Progenitor cell of endocrine pancreas (in vitro differentiated cells): ENCODE data around the gene RALA. TPM values are rescaled to one million over a fixed set of nuclear protein-coding genes. Genes with fewer than 3 reads are reported as not detected.

Source experiments
- DNase-seq: peaks from one replicate; pipeline ENCODE4 v3.0.0; 2021; ENCODE audit warnings: low spot score; ENCODE audit not compliant: unreplicated experiment
- H3K27ac Mint-ChIP-seq: 2 replicates; pipeline ENCODE4 v1.8.0; 2021; ENCODE audit warnings: mild to moderate bottlenecking, moderate library complexity, mixed read lengths
- H3K27me3 Mint-ChIP-seq: 2 replicates; pipeline ENCODE4 v1.8.0; 2021; ENCODE audit warnings: mixed read lengths
- H3K36me3 Mint-ChIP-seq: 2 replicates; pipeline ENCODE4 v1.8.0; 2022; ENCODE audit warnings: mixed read lengths; ENCODE audit not compliant: insufficient read depth
- H3K4me1 Mint-ChIP-seq: 2 replicates; pipeline ENCODE4 v1.8.0; 2021; ENCODE audit warnings: low read depth, mixed read lengths
- H3K4me3 Mint-ChIP-seq: 2 replicates; pipeline ENCODE4 v1.8.0; 2021; ENCODE audit warnings: low read depth, mild to moderate bottlenecking, moderate library complexity, mixed read lengths
- H3K9me3 Mint-ChIP-seq: 2 replicates; pipeline ENCODE4 v1.8.0; 2021; ENCODE audit warnings: low read depth, mixed read lengths
- total RNA-seq: library from RNA; stranded (reverse); gene quantifications from 2 replicates; pipeline ENCODE4 v1.2.1, GENCODE V29; 2021
- TF ChIP-seq, protein P1 (sequence below): fragments of 200-600 bp; sonication (generic); IDR thresholded peaks from one replicate; pipeline ENCODE4 v1.5.0; 2021; ENCODE audit warnings: antibody characterized with exemption, mild to moderate bottlenecking; ENCODE audit not compliant: unreplicated experiment

Gene RALA
- total RNA-seq, 1 donor from 2014 or later = 39.6 TPM

DNA sequence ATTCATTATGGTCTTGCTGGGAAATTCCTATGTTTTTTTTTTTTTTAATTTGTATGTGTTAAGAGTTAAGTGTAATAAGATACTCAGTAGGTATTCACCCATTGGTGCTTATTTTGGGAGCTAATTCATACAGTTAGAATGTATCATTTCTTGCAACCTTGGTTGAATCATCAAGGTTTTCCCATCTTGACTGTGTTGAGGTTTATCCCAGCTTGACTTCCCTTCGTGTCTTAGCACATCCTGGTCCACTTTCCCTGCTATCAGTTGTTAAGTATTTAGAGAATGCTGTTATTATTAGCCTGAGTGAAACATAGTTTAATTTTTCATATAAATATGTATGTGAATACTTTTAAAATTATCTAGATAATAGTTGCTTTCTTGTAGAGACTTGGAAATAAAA lies 20.8 kb downstream of the RALA start:
- H3K27ac Mint-ChIP-seq = no peak overlapping the region
- TF ChIP-seq, protein P1, sequence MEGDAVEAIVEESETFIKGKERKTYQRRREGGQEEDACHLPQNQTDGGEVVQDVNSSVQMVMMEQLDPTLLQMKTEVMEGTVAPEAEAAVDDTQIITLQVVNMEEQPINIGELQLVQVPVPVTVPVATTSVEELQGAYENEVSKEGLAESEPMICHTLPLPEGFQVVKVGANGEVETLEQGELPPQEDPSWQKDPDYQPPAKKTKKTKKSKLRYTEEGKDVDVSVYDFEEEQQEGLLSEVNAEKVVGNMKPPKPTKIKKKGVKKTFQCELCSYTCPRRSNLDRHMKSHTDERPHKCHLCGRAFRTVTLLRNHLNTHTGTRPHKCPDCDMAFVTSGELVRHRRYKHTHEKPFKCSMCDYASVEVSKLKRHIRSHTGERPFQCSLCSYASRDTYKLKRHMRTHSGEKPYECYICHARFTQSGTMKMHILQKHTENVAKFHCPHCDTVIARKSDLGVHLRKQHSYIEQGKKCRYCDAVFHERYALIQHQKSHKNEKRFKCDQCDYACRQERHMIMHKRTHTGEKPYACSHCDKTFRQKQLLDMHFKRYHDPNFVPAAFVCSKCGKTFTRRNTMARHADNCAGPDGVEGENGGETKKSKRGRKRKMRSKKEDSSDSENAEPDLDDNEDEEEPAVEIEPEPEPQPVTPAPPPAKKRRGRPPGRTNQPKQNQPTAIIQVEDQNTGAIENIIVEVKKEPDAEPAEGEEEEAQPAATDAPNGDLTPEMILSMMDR = no peak

DNA sequence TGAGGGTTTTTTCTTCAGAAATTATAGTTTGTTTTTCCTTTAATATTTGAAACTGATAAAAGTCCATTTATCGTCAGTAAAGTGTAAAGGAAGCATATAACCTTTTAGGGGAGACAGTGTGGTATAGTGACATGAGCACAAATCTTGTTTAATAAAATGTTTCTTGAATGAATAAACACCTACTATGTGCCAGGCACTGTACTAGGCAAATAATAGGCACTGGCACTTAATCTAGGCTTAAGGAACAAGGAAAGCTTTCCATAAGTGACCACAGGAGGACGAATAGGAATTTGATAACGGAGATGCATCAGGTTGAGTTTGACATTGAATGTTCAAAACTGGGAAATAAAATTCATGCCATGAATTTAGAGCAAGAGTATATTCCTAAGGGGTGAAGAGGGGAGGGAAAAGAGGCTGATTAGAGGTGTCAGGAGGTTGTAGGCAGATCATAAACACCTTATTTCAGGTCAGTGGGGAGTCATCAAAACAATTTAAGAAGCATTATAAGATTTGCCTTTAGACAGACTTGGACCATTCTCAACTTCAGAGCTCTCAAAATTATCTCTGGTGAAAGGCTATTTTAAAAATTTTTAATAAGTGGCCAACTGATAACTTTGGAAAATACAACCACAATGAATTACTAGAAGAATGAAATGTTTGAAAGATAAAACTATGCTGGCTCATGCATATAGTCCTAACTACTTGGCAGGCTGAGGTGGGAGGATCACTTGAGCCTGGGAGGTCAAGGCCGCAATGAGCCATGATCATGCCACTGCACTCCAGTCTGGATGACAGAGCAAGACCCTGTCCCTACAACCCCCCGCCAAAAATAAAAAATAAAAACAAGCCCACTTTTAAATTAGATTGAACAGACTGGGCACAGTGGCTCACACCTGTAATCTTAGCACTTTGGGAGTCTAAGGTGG lies 22.4 kb downstream of the RALA start:
- TF ChIP-seq, protein P1 = no peak
- DNase-seq = no peak
- no peak overlapping the region for H3K4me3 Mint-ChIP-seq
- no peaks in the 10 kb centered on the region for H3K27me3 Mint-ChIP-seq
- H3K27ac Mint-ChIP-seq = no peak overlapping the region
- no peaks in the 10 kb centered on the region for H3K9me3 Mint-ChIP-seq
- H3K36me3 Mint-ChIP-seq = peaks cover 1% of the 10 kb centered on the region
- H3K4me1 Mint-ChIP-seq = peaks cover 16% of the 10 kb centered on the region

More for the DNA sequence above, 20.8 kb downstream of the RALA start:
- DNase-seq = no peak
- peaks cover 16% of the 10 kb centered on the region for H3K4me1 Mint-ChIP-seq
- no peaks in the 10 kb centered on the region for H3K9me3 Mint-ChIP-seq
- no peaks in the 10 kb centered on the region for H3K27me3 Mint-ChIP-seq
- H3K36me3 Mint-ChIP-seq = peaks cover 1% of the 10 kb centered on the region
- no peak overlapping the region for H3K4me3 Mint-ChIP-seq

DNA sequence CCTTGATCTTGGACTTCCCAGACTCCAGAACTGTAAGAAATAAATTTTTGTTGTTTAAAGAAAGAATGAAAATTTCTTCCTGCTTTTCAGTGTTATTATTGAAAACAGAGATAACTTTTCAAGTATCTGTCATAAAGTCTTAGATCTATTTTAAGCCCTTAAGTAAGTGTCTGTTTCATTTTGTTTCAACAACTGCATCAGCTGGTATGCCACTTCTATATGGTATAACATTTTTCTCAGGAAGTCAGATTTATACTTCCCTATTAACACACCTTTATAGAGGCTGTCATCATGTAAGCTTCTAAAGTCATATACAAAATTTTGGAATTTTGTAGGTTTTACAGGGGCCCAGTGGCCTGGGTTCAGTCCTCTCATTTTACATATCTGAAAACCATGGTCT lies 24.4 kb downstream of the RALA start:
- H3K9me3 Mint-ChIP-seq = no peaks in the 10 kb centered on the region
- no peaks in the 10 kb centered on the region for H3K27me3 Mint-ChIP-seq
- TF ChIP-seq, protein P1 = no peak
- no peak for DNase-seq
- H3K4me3 Mint-ChIP-seq = no peak overlapping the region
- H3K27ac Mint-ChIP-seq = no peak overlapping the region
- peaks cover 1% of the 10 kb centered on the region for H3K36me3 Mint-ChIP-seq
- H3K4me1 Mint-ChIP-seq = peaks cover 7% of the 10 kb centered on the region

DNA sequence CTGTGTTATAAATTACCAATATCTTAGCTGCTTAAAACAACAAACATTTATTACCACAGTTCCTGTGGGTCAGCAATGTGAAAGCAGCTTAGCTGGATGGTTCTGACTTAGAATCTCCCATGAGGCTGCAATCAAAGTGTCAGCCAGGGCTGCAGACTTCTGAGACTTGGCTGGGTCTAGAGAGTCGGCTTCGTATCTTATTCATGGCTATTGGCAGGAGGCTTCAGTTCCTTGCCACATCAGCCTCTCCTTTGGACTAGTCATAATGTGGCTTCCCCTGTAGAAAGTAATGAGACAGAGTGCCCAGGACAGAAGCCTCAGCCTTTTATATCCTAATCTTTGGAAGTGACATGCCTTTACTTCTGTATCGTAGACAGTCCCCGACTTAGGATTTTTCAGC lies 27.3 kb downstream of the RALA start:
- TF ChIP-seq, protein P1 = no peak
- DNase-seq = no peak
- no peaks in the 10 kb centered on the region for H3K27me3 Mint-ChIP-seq
- H3K4me3 Mint-ChIP-seq = no peak overlapping the region
- H3K4me1 Mint-ChIP-seq = no peaks in the 10 kb centered on the region
- H3K9me3 Mint-ChIP-seq = peaks cover 4% of the 10 kb centered on the region
- H3K27ac Mint-ChIP-seq = no peak overlapping the region
- H3K36me3 Mint-ChIP-seq = peaks cover 7% of the 10 kb centered on the region

DNA sequence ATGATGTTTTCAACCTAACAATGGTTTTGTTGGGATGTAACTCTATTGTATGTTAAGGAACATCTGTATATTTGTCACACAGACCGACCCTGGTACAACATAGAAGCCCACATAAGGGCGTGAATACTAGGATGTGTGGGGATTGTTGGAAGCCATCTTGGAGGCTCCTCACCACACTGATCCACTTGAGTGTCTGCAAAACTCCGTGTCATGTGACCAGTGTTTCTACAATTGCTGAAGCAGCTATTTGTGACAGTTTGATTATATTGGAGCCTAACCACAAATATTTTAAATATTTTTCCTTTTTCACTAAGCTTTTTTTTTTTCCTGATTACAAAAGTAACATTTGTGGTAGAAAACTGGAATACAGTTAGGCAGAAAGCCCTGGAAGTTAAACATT lies 27.9 kb downstream of the RALA start:
- Mint-ChIP-seq H3K4me3 (no peak overlapping the region), H3K4me1 (no peaks in the 10 kb centered on the region), H3K36me3 (peaks cover 7% of the 10 kb centered on the region), H3K27me3 (no peaks in the 10 kb centered on the region), H3K27ac (no peak overlapping the region), H3K9me3 (peaks cover 4% of the 10 kb centered on the region)
- TF ChIP-seq, protein P1 = no peak
- no peak for DNase-seq
